NCI-H128 (cell line): ENCODE measurements around the gene COLEC11.
"Not testable (repeated sequence)": the region's sequence is repeated elsewhere in the genome, so short reads cannot be mapped to it uniquely, and the experiment has no call there.

Source experiments
- DNase-seq: peaks from one replicate; lab custom pipeline; 2025; ENCODE audit not compliant: unreplicated experiment; lab: John Stamatoyannopoulos, UW

COLEC11 gene

DNA sequence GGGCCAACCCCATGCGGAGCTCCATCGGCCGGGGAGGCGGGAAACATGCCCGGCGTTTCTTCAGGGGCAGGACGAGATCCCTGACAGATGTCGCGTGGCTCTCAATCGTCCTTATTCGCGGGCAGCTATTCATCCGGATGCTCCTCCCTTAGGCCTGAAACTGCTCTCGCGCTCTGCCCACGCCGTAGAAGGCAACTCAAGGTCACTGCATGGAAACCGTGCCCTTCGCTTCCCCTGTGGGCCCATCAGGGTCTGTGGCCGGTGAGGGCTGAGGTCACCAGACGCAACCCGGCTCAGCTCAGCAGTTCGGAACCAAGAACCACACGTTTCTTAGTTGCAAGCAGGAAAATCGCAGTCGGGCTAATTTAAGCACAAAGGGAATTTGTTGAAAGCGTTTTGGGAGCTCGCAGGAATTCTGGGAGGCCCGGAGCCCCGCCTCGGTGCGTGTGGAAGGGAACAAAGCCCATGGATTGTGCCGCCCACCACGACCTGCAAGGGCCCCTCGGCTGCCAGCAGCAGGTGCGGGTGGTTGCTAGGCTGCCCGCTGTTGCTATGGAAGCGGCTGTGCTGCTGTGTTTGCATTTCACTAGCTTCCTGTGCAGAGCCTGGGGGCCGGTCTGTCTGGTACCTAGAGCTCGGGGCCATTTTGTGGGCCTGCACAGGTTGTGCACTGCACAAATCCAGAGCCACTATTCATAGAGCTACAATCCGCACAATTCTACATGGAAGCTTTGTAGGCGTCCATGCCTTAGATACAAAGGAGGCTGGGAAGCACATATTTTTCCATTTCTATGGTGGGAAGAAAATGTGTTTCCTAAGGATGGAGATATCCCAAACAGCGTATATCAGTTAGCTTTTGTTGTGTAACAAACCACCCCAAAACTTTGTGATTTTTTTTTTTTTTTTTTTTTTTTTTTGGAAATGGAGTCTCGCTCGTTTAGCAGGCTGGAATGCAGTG lies 57.1 kb downstream of the COLEC11 start:
- DNase-seq: peak; percentile 80

DNA sequence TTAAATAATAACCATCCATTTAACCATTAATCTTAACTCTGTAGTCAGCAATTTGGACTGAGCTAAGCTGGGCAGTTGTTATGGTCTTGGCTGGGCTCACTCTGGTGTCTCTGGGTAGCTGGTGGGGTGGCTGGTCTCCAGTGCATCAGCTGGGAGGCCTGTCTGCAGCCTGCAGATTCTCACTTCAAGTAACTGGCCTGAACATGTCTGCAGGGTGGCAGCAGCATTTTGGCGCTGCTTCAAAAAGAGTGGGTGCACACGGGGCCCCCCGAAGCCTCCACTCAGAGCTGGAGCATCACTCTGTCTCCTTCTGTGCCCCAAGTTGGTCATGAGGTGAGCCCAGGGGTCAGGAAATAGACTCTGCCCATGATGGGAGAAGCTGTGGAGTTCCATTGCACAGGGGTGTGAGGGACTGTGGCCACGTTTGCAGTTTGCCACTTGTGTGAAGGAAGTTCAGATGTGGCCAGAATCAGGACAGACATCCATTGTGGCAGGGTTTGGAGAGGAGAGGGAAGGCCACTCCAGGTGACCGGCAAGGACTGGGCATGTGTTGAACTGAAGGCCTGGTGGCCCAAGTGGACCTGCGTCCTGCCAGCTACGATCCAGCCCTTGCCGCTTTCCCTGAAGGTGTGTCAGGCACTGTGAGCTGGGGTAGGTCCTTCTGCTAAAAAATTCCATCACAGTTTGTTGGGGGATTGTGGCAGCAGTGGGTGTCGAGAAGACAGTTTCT lies 58.1 kb downstream of the COLEC11 start:
- DNase-seq: no peak

DNA sequence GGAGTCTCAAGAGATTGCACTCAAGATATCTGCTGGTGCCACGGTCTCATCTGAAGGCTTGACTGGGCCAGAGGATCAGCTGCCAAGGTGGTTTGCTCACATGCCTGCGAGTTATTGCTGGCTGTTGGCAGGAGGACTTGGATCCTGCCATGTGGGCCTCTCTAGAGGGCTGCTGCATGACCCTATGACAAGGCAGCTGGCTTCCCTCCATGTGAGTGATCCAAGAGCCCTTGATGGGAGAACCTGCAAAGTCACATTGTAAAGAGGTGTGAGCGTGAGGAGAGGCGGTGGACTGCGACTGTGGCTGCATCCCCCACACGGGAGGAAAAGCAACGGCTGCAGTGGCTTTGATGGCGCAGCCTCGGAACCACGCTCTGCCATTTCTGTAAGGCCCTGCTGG lies 59.1 kb downstream of the COLEC11 start:
- DNase-seq: no peak

DNA sequence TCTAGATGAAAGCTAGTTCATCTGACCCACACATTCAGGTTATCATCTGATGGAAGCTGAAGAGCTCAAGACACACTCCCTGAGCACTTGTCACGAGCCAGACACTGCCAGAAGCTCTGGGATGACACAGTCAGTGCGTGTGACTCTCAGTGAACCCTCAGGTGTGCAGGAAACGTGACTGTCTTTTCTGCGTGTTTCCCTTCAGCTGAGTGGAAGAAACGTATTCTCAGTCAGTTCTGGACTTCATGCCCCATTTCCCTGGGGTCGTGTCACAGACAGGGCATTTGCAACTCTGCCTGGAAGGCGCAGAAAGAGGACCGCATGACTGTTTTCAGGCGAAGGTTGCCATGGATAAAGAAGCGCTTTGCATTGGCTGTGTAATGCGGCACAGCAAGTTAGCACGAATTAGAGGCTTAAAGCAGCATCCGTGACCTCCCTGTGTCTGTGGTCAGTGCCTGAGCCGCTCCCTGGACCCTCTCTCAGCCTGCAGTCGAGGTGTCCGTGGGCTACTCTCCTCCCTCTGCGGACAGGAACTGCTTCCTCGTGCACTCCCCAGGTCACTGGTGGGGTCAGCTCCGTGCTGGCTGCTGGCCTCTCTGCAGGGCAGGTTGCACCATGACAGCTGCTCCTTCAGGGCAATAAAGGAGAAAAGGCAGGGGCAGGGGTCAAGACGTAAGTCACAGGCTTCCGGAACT lies 59.8 kb downstream of the COLEC11 start:
- no peak for DNase-seq

DNA sequence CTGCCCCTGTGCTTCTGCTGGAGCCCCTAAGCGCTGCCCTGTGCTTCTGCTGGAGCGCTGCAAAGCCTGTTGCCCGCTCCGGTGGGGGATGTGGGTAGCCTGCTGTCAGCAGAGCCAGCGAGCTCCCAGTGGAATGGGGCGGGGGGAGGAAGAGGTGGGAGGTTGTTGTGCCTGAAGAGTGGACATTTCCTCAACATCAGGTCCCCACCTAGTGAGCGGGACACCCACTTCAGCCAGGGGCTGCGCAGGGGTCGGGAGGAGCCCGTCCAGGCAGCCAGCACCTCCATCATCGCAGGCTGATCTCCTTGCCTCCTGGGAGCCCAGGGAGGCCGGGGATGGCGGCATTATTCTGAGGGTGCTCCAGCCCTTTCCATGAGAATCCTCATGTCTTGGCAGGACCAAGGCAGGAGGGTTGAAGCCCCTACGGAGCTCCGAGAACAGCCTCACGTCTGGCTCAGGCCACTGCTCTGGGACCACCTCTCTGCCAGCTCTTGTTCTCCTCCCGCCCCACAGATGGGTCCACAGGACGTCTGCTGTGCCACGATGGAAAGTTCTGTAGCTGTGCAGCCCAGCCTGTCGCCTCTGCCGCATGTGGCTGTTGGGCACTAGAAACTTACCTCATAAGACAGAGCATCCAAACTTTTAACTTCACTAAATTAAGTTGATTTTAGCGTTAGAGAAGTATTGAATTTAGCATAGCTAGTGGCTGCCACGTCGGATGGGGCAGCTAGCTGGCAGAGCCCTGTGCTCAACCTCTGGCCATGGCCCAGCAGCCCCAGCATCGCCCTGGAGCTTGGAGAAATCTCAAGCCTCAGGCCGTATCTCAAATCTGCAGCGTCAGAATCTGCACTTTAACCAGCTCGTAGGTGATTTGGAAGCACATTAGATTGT lies 61.2 kb downstream of the COLEC11 start:
- DNase-seq: no peak

DNA sequence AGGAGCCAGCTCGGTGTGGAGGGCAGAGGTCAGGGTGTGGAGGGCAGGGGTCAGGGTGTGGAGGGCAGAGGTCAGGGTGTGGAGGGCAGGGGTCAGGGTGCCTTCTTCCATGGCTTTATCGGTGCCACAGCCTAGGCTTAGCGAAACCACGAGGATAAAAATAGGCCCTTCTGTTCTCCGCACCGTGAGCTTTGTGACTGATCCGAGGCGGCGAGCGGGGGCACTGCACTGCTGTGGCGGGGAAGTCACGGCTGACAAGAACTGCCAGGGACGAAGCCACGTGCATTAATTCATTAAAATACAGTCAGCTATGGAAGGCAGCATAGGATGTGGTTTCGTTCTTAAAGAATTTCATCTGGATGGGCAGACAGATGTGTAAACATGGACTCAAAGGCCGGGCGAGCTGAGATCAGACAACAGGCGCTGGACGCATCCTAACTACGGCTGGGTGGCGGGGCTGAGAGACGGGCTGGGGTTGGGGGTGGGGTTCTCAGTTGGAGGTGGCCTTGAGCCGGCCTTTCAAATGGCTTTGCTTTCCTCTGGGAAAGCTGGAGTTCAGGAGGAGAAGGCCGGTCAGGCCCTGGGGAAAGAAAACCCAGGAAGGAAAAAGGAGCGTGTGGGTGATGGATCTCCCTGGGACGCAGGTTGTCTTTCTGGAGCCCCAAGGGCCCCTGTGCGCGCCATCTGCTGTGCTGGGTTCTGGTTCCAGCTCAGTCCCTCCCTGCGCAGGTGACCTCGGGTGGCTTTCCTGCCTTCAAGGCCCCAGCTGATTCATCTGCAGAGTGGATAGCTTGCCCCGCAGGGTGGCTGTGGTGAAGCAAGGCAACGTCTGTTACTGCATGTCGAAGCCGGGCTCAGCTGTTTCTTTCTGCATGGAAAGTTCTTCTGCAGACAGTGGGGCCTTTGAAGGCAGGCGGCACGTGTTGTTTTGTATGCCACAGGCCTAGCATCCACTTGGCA lies 62.1 kb downstream of the COLEC11 start:
- DNase-seq: no peak

DNA sequence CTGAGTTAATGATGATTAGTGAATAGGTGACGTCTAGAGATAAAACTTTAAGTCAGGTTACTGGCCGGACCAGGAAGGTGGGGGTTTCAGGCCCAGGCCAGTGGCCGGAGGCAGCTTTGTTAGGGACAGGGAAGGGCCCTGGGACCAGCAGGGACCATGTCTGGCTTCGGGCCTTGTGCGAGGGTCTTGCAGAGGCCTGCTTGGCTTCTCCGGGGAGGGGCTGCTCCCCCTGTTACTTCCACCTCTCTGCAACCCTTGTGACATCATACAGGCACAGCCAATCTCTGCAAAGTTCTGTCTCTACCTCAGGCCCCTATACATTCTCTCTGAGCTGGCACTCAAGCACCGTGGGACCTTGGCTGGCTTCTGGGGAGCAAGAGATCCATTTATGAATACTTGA lies 63.0 kb downstream of the COLEC11 start, which contains the start of gene ALLC:
TSS of gene ALLC (plus strand) at position 320 of the 400 bp plus-strand sequence. CDS start 12,958 bp downstream, outside the sequence.
- no peak for DNase-seq

DNA sequence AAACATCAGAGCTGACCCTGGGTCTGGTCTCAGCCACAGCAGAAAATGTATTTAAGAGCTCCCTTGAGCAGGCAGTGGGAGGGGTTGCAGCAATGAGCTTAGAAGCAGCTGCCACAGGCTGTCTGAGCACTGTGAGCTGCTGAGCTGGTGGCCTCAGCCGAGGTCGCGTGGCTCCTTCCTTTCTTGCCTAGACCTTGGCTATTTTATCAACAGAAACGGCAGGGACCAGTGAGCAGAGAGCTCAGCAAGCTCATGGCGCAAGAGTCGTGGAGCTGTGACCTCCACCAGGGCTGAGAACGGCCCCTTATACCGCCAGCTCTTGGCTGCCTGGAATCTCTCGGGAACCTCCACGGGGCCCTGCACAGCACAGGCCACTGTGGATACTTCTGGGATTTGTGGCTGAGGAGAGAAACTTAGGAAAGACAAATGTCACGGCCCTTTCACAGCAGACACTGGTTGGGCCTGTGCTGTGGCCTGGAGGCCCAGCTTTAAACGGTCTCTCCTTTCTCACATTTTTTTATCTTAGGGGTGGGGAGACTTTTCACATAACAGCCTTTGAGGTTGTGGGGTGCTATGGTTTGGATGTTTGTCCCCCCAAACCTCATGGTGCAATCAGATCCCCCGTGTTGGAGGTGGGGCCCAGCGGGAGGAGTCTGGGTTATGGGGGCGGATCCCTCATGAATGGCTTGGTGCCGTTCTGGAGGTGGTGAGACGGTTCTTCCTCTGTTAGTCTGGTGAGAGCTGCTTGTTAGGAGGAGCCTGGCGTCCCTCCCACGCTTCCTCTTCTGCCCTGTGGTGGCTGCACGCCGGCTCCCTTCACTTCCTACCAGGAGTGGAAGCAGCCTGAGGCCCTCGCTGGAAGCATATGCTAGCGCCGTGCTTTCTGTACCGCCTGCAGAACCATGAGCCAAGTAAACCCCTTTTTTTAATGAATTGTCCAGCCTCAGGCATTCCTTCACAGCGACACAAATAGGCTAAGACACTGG lies 64.8 kb downstream of the COLEC11 start:
- DNase-seq: no peak

DNA sequence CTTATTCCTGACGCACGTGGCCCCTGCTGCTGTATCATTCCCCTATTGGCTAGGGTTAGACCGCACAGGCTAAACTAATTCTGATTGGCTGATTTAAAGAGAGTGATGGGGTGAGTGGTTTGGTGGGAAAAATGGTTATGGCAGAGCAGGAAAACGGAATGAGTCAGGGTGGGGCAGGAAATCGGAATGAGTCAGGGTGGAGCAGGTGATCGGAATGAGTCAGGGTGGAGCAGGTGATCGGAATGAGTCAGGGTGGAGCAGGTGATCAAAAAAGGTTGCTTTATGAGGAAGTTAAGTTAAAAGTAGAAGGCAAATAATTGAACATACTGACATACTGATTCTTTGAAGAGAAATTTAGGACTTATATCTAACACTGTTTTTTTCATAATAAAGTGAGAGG lies 65.7 kb downstream of the COLEC11 start:
- not testable (repeated sequence) for DNase-seq

DNA sequence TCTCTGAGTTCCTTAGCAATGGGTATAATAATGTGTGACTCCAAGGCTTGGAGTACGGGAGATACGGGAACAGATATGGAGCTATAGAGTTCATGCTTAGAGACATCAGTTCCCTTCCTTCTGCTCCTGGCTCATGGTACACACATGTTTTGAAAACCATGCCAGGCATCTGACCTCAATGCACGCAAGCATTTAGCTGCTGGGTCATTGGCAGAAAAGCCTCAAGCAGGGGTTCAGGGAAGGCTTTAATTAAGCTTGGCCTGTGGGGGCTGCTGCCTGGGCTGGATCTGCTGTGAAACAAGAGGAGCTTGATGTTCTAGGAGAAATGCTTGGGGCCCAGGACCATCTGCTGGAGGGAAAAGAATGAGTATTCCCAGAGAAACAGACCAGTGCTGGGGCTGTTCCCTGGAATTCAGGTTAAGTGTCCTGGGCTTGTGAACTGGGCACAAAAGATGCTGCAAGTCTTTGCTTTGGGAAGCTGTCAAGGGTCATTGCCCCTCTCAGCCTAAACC lies 66.3 kb downstream of the COLEC11 start:
- no peak for DNase-seq

DNA sequence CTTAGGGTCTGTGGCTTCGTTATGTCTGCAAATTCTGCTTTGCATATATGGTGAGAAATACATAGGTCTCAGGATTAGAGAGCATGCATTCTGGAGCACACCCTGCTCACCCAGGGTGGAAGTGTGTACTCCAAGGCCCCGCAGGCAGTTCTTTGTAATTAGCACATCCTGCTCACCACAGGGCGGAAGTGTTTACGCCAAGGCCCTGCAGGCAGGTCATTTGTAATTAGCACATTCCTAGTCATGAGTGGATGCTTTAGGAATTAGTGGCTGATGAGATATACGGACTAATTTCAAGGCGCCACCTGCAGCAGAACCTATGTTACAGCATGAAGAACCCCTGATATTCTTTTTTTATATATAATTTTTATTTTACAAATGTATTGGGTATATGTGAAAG lies 67.3 kb downstream of the COLEC11 start:
- DNase-seq: no peak

DNA sequence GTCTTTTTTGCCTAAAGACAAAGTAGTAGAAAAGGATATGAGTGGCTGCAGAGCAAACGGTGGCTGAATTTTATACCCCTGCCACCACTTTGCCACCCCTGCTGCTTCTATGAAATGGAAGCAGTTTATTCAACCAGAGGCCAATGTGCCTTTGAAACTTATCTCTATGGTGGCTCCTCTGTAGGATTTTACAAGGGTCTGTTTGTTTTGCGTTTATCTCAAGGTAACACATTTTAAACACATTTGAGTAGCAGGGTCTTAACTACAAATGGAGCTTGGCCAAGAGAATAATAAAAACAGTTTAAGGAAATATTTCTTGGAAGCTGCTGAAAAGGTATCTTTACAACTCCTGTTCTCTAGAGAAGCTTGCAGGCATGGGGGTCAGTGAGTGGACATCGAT lies 69.2 kb downstream of the COLEC11 start:
- DNase-seq: no peak

DNA sequence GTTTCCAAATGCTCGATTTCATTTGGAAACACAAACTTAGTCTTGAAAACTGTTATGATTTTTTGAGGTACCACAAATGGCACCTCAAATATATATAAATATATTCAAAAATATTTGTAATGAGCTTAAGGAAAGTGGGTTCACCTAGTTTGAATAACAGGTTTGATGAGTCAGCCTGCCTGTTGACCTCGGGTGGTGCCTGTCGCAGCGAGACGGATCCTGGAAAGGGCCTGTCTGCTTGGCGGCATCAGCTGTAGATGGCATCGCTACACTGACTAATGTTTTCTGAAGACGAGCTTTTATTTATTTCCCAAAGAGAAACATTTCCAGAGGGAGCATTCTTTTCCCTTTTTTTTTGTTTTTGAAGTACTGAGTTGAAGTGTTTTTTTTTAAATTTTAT lies 70.0 kb downstream of the COLEC11 start:
- DNase-seq: no peak

DNA sequence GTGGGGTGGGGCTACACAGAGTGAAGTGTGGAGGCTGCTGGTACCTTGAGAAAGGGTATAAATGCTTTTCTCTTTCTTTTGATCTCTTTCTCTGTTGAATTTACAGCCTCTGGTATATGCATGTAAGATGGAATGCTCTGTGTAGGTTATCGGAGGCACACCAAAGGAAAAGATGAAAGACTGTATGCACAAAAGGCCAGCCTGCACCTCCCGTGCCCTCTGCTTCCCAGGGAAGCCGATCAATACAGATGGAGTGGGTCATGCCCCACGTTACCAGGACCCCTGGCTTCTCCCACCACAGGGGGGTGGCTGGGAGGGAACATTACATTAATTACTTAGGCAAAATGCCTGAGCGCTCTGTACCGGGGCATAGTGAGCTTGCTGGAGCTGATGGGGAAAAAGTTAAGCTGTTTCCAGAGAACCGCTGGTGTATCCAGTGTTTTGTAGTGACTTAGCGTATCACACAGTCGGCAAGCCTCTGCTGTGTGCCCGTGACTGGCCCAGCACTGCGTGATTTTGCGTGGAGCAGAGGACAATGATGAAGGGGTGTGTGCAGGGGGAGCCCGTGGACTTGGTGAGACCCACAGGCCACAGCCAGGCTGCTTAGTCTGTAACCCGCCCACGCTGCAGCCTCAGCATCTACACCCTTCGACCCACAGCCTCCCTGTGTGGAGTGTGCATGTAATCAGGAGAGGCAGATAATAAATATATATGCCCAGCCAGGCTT lies 71.1 kb downstream of the COLEC11 start:
- DNase-seq: no peak

DNA sequence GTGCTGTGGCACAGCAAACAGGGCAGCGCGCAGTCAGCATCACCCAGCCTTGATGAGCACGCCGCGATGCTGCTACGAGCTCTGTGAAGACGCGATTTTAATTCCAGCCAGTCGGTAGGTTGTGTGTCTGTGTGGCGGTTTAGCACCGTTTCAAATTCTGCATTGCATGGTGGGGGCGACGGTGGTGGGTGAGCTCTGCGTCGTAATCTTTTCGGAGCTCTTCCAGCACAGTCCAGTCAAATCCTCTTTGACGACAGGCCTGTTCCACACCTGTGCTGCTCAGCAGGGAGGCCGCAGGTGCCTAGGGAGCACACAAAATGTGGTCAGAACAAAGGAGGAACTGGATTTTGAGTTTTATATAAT lies 71.7 kb downstream of the COLEC11 start:
- DNase-seq: no peak

DNA sequence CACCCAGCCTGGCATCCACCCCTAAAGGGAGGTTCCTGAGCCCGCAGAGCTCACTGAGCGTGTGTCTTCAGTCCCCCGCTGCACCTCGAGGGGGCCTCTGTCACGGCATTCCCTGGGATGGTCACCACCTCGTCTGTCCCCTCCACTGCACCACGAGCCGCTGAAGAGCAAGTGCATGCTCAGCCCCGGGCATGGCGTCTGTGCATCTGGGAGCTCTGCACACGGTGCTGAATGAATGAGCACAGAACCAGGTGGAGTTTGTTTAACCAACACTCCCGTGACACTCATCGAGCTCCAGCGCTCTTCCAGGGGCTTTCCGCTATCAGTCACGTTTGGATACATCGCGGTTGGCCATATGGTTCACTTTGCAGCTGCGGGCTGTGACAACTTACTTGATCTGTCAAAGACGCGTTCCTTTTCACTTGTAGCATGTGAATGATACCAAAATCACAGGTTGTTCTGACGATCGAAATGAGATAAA lies 72.3 kb downstream of the COLEC11 start:
- DNase-seq: no peak

DNA sequence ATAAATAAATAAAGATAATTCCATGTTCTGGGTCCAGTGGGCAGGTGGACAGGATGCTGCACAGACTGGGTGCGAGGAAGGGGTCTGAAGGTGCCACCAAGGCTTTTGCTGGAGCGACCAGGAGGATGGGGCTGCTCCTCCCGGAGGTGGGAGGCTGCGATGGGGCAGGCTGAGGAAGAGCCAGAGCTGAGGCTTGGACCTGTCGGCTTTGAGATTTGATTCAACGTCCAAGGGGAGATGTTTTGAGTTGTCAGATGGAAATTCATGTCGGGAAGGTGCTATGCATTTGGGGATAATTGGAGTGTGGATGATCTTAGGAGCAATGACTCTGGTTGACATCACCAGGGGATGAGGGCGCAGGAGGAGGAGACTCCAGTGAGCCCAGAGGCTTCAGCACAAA lies 74.7 kb downstream of the COLEC11 start:
- no peak for DNase-seq
